GM12878 (cell line): ENCODE results near the gene SHB. TPM values are rescaled to one million over a fixed set of nuclear protein-coding genes. Genes with fewer than 3 reads are reported as not detected.

Source experiments
- ATAC-seq: fragments of 200-7000 bp; cut with Tn5 transposase; 3 replicates; pipeline ENCODE4 v1.9.1; 2020; ENCODE audit warnings: mild to moderate bottlenecking, moderate library complexity
- BruUV-seq: library from RNA; stranded (reverse); fragments of 400-500 nt; replicated peaks from 2 replicates; lab custom pipeline; 2021; lab: Mats Ljungman, UMichigan
- CTCF ChIA-PET: fragments of 300-600 bp; sonication (Branson Sonifier 250); formaldehyde crosslinking; extraction: SDS; loops from one replicate; lab custom pipeline; 2021; ENCODE audit warnings: inconsistent platforms; lab: Yijun Ruan, JAX
- POLR2A ChIA-PET: fragments of 350-600 bp; formaldehyde crosslinking; extraction: SDS; loops from one replicate; lab custom pipeline; 2021; ENCODE audit warnings: inconsistent platforms; lab: Charles Lee
- RAD21 ChIA-PET: fragments of 300-600 bp; sonication (Branson Sonifier 250); formaldehyde crosslinking; loops from one replicate; lab custom pipeline; 2023; ENCODE audit warnings: antibody characterized with exemption; ENCODE audit not compliant: unreplicated experiment; lab: Charles Lee
- SMC1A ChIA-PET: fragments of 300-600 bp; sonication (Branson Sonifier 250); formaldehyde crosslinking; loops from one replicate; lab custom pipeline; 2023; ENCODE audit not compliant: unreplicated experiment, uncharacterized antibody; lab: Charles Lee
- DNase-seq: peaks from one replicate; pipeline ENCODE4 v3.0.0-alpha.2; 2011; ENCODE audit warnings: low read depth, low spot score
- FAIRE-seq: peaks from 3 replicates; lab custom pipeline; 2011; peaks lifted over from hg19 to GRCh38; lab: Jason Lieb, UNC
- H2AFZ ChIP-seq: 2 replicates; pipeline ENCODE4 v1.6.0; 2011; ENCODE audit warnings: low read depth, low read length, control low read depth; ENCODE audit not compliant: control insufficient read depth
- H3K27ac ChIP-seq: 2 replicates; pipeline ENCODE4 v1.5.1; 2011; ENCODE audit warnings: control low read depth; ENCODE audit not compliant: control insufficient read depth, insufficient read depth
- H3K27me3 ChIP-seq, 2 experiments: replicated peaks in 1 of 2; 2 replicates each; pipeline versions ENCODE4 v1.6.0 to v1.6.1; 2011; ENCODE audit warnings: low read length in 1 of 2; ENCODE audit not compliant: control insufficient read depth in 2 of 2, insufficient read depth in 2 of 2
- H3K36me3 ChIP-seq, 2 experiments: 2 replicates each; pipeline ENCODE4 v1.5.1; 2011; ENCODE audit warnings: low read length in 1 of 2; ENCODE audit not compliant: control insufficient read depth in 2 of 2, insufficient read depth in 2 of 2
- H3K4me1 ChIP-seq: 2 replicates; pipeline ENCODE4 v1.6.1; 2011; ENCODE audit warnings: mild to moderate bottlenecking, low read length, moderate library complexity, mixed read lengths; ENCODE audit not compliant: control insufficient read depth, insufficient read depth
- H3K4me2 ChIP-seq: 2 replicates; pipeline ENCODE4 v1.6.0; 2011; ENCODE audit warnings: control low read depth; ENCODE audit not compliant: control insufficient read depth, insufficient read depth
- H3K4me3 ChIP-seq: fragments of 200-600 bp; sonication (generic); 2 replicates; pipeline ENCODE4 v1.5.1; 2016
- H3K79me2 ChIP-seq: 2 replicates; pipeline ENCODE4 v1.6.0; 2011; ENCODE audit warnings: low read length; ENCODE audit not compliant: control insufficient read depth, insufficient read depth
- H3K9ac ChIP-seq: 2 replicates; pipeline ENCODE4 v1.8.0; 2011; ENCODE audit warnings: low read length, control low read depth, mixed read lengths; ENCODE audit not compliant: control insufficient read depth, insufficient read depth
- H3K9me3 ChIP-seq: replicated peaks from 3 replicates; pipeline ENCODE4 v1.5.1; 2011; ENCODE audit warnings: mild to moderate bottlenecking, low read length; ENCODE audit not compliant: control insufficient read depth, insufficient read depth
- H4K20me1 ChIP-seq: 2 replicates; pipeline ENCODE4 v1.6.0; 2011; ENCODE audit not compliant: control insufficient read depth, insufficient read depth
- EED ChIP-seq: sonication (generic); IDR thresholded peaks from 2 replicates; pipeline ENCODE4 v1.6.1; 2016; ENCODE audit warnings: antibody characterized with exemption, low read depth
- ELK1 ChIP-seq: IDR thresholded peaks from 2 replicates; pipeline ENCODE4 v1.6.1; 2012; ENCODE audit warnings: low read depth, low read length, improper control_type of control experiment
- WGBS: methylation state at CpG from one replicate; pipeline ENCODE4 v1.1.6; 2016; ENCODE audit warnings: low lambda C conversion rate; ENCODE audit not compliant: insufficient replicate concordance, insufficient coverage; ENCODE audit errors: missing lambda C conversion rate; 5-methylcytosine and 5-hydroxymethylcytosine counted together
- in situ Hi-C: fragments of 300-500 bp; cut with MboI; formaldehyde crosslinking; loops from 9 replicates; pipeline ENCODE4 v1.14.3; 2018; ENCODE audit warnings: mixed read lengths
- intact Hi-C: fragments of 100-400 bp; cut with micrococcal nuclease; formaldehyde crosslinking; loops from one replicate; pipeline ENCODE4 v1.14.2; 2022; ENCODE audit not compliant: unreplicated experiment
- polyA plus RNA-seq, 11 experiments: library from polyadenylated mRNA; depleted of rRNA in 4 of 11; unstranded in 6 of 11; stranded (reverse) in 5 of 11; fragments of >200 nt; fragmentation: Nextera tagmentation in 4 of 11; fragmentation: Illumina TruSeq in 1 of 11; extraction: Ambion mirVana in 4 of 11; extraction: Trizol in 1 of 11; gene quantifications; 1 replicate in 1 of 11; 2 replicates in 10 of 11; pipeline versions ENCODE4 v1.2.1 to v1.2.3, GENCODE V29; 2011 to 2016; ENCODE audit warnings: inconsistent platforms in 2 of 11, missing spikeins in 2 of 11, low read depth in 1 of 11
- total RNA-seq, 4 experiments: library from RNA; depleted of rRNA in 3 of 4; stranded (reverse); fragments of >200 nt in 3 of 4; fragmentation: Illumina TruSeq in 1 of 4; extraction: Trizol in 1 of 4; gene quantifications; 2 replicates each; pipeline versions ENCODE4 v1.2.1 to v1.2.3, GENCODE V29; 2013 to 2021
- TF ChIP-seq, protein P1 (sequence below): IDR thresholded peaks from 2 replicates; pipeline ENCODE4 v1.6.1; 2012; ENCODE audit warnings: mild to moderate bottlenecking, low read depth, low read length
- TF ChIP-seq, protein P2 (sequence below): IDR thresholded peaks from 2 replicates; pipeline ENCODE4 v1.6.1; 2011; ENCODE audit warnings: borderline replicate concordance, low read depth, mild to moderate bottlenecking, moderate library complexity, low read length; ENCODE audit not compliant: insufficient read depth, poor library complexity, severe bottlenecking

Gene SHB
- total and polyA plus RNA-seq, 10 of the 15 experiments (the other 5 are each of a cell fraction or from before 2014, with no cell fraction given), result 0.29 to 6.2 (median 1.3) TPM

GRCh38 chr9:37947471-37947870, 121.6 kb downstream of the SHB start (continued):
- TF ChIP-seq ELK1, result no peak
- TF ChIP-seq, protein P1, sequence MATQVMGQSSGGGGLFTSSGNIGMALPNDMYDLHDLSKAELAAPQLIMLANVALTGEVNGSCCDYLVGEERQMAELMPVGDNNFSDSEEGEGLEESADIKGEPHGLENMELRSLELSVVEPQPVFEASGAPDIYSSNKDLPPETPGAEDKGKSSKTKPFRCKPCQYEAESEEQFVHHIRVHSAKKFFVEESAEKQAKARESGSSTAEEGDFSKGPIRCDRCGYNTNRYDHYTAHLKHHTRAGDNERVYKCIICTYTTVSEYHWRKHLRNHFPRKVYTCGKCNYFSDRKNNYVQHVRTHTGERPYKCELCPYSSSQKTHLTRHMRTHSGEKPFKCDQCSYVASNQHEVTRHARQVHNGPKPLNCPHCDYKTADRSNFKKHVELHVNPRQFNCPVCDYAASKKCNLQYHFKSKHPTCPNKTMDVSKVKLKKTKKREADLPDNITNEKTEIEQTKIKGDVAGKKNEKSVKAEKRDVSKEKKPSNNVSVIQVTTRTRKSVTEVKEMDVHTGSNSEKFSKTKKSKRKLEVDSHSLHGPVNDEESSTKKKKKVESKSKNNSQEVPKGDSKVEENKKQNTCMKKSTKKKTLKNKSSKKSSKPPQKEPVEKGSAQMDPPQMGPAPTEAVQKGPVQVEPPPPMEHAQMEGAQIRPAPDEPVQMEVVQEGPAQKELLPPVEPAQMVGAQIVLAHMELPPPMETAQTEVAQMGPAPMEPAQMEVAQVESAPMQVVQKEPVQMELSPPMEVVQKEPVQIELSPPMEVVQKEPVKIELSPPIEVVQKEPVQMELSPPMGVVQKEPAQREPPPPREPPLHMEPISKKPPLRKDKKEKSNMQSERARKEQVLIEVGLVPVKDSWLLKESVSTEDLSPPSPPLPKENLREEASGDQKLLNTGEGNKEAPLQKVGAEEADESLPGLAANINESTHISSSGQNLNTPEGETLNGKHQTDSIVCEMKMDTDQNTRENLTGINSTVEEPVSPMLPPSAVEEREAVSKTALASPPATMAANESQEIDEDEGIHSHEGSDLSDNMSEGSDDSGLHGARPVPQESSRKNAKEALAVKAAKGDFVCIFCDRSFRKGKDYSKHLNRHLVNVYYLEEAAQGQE, result no peak

DNA sequence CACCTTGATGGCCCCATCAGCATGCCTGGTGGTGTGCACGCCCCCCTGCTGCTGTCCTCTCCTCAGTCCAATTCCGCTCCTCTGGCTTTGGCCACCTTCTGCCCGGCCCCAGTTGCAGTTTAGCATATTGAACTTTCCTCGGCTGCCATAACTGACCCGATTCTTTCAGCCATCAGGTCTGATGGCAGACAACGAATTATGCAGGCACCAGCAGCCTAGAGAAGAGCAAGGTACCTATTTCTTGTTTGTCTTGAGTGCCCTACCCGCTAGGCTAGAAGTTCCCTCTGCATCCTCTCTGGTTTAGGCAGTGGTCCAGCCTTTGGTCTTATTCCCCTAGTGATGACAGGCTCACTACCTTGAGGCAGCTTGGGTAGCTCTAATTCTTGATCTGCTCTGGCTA, 122.1 kb downstream of the SHB start:
- POLR2A ChIA-PET, result no interaction called here
- Histone ChIP-seq H2AFZ (no peak overlapping the region), H3K4me1 (peaks cover 8% of the 10 kb centered on the region), H3K27ac (no peak overlapping the region), H3K9me3 (no peaks in the 10 kb centered on the region), H3K36me3 (no peaks in the 10 kb centered on the region; a peak in 1 of 4 replicates), H4K20me1 (no peaks in the 10 kb centered on the region), H3K4me2 (no peak overlapping the region), H3K79me2 (no peaks in the 10 kb centered on the region), H3K9ac (no peak overlapping the region), H3K4me3 (no peak overlapping the region), H3K27me3 (no peaks in the 10 kb centered on the region; a peak in 1 of 4 replicates)
- SMC1A ChIA-PET, result no interaction called here
- WGBS, result 51% methylated on average over 7 of the region's 7 CpGs
- TF ChIP-seq, protein P2, sequence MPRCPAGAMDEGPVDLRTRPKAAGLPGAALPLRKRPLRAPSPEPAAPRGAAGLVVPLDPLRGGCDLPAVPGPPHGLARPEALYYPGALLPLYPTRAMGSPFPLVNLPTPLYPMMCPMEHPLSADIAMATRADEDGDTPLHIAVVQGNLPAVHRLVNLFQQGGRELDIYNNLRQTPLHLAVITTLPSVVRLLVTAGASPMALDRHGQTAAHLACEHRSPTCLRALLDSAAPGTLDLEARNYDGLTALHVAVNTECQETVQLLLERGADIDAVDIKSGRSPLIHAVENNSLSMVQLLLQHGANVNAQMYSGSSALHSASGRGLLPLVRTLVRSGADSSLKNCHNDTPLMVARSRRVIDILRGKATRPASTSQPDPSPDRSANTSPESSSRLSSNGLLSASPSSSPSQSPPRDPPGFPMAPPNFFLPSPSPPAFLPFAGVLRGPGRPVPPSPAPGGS, result no peak
- no peak for TF ChIP-seq ELK1
- TF ChIP-seq EED, result no peak
- ATAC-seq (no peak), DNase-seq (no peak), FAIRE-seq (no peak)
- intact Hi-C loops, result no loop called here
- in situ Hi-C loops, result no loop called here
- RAD21 ChIA-PET, result no interaction called here
- BruUV-seq, result no TSS peak
- CTCF ChIA-PET, result interaction anchor here (1.5 kb wide), 1 partner anchor 13 kb away, joined by 3 read pairs; no protein-coding TSS in a partner anchor
